GM20000 (cell line): ENCODE measurements around the gene IGFBP5.

Source experiments
- DNase-seq: peaks from one replicate; pipeline ENCODE4 v3.0.0; 2012; ENCODE audit warnings: low spot score
- TF ChIP-seq, protein P1 (sequence below): IDR thresholded peaks from 2 replicates; pipeline ENCODE4 v1.5.1; 2012; ENCODE audit warnings: mild to moderate bottlenecking, control low read depth; ENCODE audit errors: extremely low read depth, missing control alignments

Gene IGFBP5

DNA sequence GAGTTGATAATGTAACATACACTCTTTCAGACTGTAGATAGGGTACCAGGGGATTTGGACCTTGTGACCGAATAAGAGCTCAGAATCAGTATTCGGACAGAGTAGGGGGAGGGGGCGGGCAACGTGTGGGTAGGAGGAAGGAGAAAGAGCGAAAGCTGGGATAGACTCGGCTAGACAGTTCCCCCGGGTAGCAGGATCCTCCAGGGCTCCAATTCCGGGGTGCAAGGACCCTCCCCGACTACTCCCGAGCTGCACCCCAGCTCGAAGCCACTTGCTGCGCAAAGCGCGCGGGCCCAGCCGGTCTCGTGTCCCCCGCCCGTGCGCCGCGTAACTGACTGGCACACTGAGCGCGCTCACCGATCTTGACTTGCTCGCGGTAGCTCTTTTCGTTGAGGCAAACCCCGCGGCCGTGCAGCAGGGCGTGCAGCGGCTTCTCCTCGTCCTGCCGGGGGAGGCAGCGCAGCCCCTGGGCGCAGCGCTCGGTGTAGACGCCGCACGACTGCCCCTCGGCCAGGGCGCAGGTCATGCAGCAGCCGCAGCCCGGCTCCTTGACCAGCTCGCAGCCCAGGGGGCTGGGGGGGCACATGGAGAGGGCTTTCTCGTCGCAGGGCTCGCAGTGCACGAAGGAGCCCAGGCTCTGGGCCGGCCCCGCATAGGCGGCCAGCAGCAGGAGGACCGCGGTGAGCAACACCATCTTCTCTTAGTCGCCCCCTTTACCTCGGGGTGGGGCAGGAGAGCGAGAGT, 1.1 kb downstream of the IGFBP5 start:
- DNase-seq: no peak

DNA sequence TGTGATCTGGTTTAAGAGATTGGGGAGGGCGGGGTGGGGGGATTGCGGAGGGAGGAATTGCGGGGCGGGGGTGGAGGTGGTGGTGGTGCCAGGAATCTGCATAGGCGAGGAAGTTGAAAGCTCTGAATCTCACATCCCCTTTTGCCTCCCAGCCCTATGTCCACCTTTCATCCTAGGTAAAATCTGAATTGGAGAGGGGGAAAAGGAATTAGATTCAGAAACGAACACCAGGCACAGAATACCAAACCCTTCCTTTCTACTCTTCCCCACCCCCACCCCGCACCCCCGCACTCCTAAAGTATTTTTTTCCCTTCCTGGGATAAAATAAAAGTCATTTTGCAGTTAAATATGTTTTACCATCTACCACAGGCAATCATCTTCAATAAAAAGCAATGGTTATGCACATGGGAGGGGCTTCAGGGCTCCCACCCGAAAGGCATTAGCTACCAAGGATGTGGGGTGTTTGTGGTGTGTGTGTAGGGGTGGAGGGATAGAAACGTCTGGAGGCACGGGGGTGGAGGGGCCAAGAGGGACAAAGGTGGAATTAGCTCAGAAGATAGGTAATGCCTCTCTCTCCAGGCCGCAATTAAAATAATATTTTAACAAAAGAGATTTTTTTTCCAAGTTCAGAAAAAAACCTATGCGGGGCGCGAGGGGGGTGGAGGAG, 1.8 kb downstream of the IGFBP5 start:
- no peak for DNase-seq
- TF ChIP-seq, protein P1, sequence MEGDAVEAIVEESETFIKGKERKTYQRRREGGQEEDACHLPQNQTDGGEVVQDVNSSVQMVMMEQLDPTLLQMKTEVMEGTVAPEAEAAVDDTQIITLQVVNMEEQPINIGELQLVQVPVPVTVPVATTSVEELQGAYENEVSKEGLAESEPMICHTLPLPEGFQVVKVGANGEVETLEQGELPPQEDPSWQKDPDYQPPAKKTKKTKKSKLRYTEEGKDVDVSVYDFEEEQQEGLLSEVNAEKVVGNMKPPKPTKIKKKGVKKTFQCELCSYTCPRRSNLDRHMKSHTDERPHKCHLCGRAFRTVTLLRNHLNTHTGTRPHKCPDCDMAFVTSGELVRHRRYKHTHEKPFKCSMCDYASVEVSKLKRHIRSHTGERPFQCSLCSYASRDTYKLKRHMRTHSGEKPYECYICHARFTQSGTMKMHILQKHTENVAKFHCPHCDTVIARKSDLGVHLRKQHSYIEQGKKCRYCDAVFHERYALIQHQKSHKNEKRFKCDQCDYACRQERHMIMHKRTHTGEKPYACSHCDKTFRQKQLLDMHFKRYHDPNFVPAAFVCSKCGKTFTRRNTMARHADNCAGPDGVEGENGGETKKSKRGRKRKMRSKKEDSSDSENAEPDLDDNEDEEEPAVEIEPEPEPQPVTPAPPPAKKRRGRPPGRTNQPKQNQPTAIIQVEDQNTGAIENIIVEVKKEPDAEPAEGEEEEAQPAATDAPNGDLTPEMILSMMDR: no peak

More for the DNA sequence above, 1.1 kb downstream of the IGFBP5 start:
- TF ChIP-seq, protein P1: no peak

DNA sequence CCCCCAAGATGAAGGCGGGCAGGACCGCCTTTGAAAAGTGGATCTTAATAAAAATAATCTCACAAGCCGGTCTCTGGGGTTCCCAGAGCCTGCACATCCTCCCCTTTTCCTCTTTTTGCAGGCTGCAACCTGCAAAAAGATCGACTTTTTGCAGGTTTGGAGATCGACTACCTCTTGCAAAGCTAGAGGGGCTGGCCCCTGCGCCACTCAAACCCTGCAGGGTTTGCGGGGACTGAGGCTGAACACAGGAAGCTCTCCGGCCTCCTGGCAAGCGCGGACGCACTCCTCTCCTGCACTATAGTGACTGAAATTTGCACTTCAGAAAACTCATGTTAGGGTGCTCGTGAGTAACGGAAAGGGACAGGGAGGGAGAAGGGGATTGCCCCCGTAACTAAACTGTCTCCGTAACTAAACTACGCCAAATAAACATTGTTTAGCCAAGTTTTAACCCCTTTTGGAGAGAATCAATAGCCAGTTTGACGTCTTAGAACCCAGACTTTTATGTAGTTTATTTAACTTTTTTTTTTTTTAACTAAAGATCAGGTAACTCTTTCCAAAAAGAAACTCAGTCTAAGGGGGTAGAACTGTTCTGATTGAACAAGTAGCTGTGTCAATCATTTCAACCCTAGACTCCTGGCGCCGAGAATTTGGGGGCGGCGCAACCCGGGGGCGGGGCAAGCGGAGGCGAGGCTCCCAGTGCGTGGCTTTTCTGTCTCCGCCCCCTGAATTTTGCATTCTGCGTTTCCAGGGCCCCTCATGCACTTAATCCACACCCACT, 2.5 kb downstream of the IGFBP5 start:
- TF ChIP-seq, protein P1: no peak
- peak; percentile 75 for DNase-seq

DNA sequence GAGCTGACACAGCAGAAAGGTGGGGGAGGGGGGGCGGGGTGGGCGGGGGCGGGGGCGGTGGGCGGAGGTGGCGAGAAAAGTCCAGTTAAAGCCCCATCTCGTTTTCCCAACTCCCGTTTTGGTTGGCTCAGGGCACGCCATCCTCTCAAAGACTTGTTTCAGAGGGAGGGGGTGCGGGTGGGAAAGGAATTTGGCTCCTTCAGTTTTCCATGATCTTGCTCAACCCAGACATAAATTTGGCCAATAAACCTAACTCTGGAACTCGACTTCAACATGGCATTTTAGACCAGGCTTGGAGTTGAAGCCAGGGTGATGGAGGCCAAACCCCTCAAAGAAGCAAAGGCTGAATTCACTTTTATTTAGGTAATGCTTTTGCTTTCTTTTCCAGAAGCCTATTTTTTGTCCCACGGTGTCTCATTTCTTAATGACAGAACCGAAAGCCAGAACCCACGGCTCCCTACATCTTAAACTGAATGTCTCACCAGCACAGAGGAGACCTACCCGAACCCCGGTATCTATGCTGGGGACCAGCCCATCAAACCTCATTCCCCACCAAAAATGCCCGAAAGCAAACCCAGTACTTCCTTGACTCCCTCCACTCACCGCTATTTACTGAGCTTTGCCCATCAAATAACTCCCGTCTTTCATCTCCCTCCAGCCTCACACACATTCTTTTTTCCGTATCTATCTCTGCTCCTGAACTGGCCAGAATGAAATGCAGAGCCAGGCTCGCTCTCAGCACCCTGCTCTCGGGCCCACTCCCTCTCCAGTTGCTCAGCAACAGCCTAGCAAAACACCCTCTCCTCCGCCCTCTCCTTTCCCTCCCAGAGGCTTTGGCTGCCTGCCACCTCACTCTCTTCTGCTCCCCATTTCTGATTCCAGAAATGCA, 4.3 kb downstream of the IGFBP5 start:
- TF ChIP-seq, protein P1: no peak

DNA sequence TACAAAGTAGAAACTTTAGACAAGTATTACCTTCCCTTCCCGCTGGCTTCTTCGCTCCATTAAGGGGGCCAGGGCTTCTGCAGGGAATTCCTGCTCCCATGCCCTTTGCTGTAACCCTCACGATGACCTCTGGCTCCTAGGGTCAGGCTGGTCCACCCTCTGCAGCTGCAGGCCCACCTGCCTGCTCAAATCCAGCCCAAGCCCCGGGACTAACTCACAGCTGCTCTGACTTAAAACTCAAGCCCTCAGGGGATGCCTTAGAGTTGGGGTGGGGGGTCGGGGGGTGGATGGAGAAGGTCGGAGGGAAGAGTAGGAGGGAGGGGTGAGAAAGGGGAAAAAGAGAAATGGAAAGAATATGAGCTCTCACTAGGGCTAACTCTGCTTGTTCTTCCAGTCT, 4.9 kb downstream of the IGFBP5 start:
- DNase-seq: no peak
- TF ChIP-seq, protein P1: no peak

More for the DNA sequence above, 4.3 kb downstream of the IGFBP5 start:
- peak; percentile 61 for DNase-seq

DNA sequence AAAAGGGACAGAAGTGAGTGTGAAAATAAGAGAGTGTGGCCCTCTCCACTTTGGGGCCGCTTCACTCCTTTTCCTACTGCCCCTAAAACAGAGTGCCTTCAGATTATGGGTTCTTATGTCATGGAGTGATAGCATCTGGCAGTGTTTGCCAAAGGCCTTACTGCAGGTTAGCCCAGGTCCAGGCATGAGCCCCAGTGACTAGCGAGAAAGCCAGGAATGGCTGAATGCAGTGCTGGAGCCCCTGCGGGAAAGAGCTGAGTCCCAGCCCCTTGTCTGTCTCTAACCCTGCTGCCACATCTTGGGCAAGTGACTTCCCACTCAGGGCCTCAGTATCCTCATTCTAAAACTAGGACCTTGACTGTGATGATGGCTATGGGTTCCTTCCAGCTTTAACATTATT, 6.0 kb downstream of the IGFBP5 start:
- no peak for DNase-seq
- TF ChIP-seq, protein P1: no peak
